Cardiac fibroblast (primary cell): ENCODE data around the gene SYNPO2.

Experiments
- DNase-seq, 2 donors: peaks; one replicate each; pipeline versions ENCODE4 v3.0.0 to v3.0.0-alpha.2; 2010; ENCODE audit warnings: low read depth in 2 of 2
- H3K4me3 ChIP-seq, 2 donors: replicated peaks in 1 of 2; 1 replicate in 1 of 2; 2 replicates in 1 of 2; pipeline ENCODE4 v1.5.1; 2011; ENCODE audit warnings: low read depth in 2 of 2, low read length in 2 of 2, mild to moderate bottlenecking in 2 of 2, moderate library complexity in 1 of 2
- CTCF ChIP-seq: IDR thresholded peaks from one replicate; pipeline ENCODE4 v1.5.1; 2011; ENCODE audit warnings: low read depth, mild to moderate bottlenecking, low read length, inconsistent platforms

The SYNPO2 gene, protein sequence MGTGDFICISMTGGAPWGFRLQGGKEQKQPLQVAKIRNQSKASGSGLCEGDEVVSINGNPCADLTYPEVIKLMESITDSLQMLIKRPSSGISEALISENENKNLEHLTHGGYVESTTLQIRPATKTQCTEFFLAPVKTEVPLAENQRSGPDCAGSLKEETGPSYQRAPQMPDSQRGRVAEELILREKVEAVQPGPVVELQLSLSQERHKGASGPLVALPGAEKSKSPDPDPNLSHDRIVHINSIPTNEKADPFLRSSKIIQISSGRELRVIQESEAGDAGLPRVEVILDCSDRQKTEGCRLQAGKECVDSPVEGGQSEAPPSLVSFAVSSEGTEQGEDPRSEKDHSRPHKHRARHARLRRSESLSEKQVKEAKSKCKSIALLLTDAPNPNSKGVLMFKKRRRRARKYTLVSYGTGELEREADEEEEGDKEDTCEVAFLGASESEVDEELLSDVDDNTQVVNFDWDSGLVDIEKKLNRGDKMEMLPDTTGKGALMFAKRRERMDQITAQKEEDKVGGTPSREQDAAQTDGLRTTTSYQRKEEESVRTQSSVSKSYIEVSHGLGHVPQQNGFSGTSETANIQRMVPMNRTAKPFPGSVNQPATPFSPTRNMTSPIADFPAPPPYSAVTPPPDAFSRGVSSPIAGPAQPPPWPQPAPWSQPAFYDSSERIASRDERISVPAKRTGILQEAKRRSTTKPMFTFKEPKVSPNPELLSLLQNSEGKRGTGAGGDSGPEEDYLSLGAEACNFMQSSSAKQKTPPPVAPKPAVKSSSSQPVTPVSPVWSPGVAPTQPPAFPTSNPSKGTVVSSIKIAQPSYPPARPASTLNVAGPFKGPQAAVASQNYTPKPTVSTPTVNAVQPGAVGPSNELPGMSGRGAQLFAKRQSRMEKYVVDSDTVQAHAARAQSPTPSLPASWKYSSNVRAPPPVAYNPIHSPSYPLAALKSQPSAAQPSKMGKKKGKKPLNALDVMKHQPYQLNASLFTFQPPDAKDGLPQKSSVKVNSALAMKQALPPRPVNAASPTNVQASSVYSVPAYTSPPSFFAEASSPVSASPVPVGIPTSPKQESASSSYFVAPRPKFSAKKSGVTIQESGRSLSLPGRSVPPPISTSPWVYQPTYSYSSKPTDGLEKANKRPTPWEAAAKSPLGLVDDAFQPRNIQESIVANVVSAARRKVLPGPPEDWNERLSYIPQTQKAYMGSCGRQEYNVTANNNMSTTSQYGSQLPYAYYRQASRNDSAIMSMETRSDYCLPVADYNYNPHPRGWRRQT

GRCh38 chr4:118888666-118889311 lies at the start of gene SYNPO2:
TSS of gene SYNPO2 (plus strand) at chr4:118888854. CDS start at chr4:118889037, 183 bp downstream.
- H3K4me3 ChIP-seq: peak within 1 kb of the TSS; percentile 53 to 72
- DNase-seq: peak; percentile 82 to 94
- no peak for TF ChIP-seq CTCF

DNA sequence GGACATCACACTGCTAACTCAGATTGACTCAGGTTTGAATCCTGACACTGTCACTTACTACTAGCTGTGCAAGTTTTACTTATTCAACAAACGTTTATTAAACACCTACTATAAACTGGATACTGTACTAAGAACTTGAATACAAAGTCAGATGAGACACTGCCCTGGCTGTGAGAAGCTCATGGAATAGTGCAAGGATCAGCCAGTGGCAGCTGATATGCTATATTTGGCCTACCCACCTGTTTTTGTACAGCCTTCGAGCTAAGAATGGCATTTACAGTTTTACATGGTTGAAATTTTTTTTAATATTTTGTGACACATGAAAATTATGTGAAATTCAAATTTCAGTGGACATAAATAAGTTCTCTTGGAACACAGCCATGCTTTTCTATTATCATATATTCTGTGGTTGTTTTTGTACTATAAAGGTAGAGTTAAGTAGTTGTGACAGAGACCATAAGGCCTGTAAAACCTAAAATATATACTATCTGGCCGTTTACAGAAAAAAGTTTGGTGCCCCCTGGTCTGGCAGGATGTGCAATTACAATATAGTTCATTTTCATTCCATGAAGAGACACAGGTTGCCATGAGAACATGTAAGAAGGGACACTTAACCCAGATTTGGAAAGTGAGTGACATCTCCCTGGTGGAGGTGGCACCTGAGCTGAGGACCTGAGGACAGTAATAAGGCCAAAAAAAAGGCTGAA lies 49.3 kb upstream of the SYNPO2 start:
- no peak for TF ChIP-seq CTCF
- DNase-seq: no peak
- H3K4me3 ChIP-seq: no peak overlapping the region

DNA sequence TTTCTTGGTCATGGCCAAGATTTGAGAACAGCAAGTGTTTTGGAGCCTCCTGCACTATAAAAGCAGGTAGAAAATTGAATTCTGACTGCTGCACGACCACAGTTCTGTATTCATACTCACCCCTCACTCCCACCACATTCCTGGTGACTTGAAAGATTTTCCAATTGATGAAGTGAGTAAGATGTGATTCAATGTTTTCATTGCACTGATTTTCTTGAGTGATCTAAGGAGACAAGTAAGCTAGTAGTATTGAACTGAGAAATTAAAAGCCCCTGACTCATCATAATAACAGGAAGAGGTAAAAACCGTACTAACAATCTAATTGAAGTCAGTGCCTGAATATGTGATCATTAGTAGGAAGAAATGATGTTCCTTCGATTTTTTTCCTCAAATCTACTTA lies 46.6 kb upstream of the SYNPO2 start:
- TF ChIP-seq CTCF: no peak
- DNase-seq: peak in 1 of 2 donors; percentile 65
- no peak overlapping the region for H3K4me3 ChIP-seq

DNA sequence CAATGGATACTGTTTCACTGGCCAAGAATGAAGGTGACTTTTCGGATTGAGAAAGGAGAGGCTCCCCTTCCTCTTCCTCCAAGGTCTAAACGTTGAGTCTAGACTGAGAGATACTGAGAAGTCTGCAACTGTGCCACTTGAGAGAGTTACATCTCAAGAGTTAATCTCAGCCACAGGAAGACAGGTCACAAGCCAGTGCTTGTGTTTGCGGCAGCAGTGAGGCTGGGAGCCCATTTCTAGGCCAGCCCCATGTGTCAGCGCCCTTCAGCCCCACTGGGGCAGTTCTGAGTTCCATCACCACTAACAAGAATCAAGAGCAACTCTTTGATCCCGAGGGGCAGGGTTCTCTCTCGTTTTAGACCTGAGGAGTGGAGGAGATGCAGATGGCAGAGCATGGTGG lies 45.4 kb upstream of the SYNPO2 start:
- no peak for TF ChIP-seq CTCF
- H3K4me3 ChIP-seq: no peak overlapping the region
- no peak for DNase-seq

DNA sequence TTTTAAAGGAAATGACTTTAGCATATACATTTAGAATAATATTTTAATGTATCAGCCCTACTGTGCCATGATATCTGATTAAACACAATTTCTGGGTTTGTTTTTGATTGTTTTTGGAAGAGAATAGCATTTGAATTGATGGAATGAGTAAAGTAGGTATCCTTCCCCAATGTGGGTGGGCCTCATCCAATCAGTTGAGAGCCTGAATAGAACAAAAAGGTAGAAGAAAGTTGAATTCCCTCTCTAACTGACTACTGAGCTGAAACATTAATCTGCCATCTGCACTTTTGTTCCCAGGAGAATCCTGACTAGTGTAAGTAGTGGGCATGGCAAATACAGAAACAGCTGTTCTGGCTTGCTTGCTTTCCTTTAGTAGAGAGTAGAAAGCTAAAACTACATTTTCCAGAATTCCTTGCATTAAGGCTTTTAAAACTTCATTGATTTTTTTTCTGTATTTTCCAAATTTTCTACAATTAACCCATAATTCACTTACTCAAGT lies 43.1 kb upstream of the SYNPO2 start:
- H3K4me3 ChIP-seq: no peak overlapping the region
- no peak for DNase-seq
- TF ChIP-seq CTCF: no peak
